Small intestine (tissue), 7 donors: Measurements from ENCODE around the gene CPNE6. TPM values are rescaled to one million over a fixed set of nuclear protein-coding genes. Genes with fewer than 3 reads are reported as not detected.

Experiments
- DNase-seq, 2 donors: peaks; one replicate each; pipeline versions ENCODE4 v3.0.0 to v3.0.0-alpha.2; 2013
- FAIRE-seq: peaks from 2 replicates; lab custom pipeline; 2012; peaks lifted over from hg19 to GRCh38; lab: Jason Lieb, UNC
- H3K27ac ChIP-seq, 3 donors: one replicate each; pipeline ENCODE4 v1.5.1; 2013; ENCODE audit warnings: low read length in 2 of 3, mild to moderate bottlenecking in 2 of 3, control low read depth in 1 of 3, inconsistent platforms in 1 of 3, low read depth in 1 of 3, moderate library complexity in 1 of 3
- H3K27me3 ChIP-seq, 3 donors: one replicate each; pipeline ENCODE4 v1.6.1; 2013; ENCODE audit warnings: low read length in 3 of 3, inconsistent platforms in 1 of 3; ENCODE audit not compliant: control insufficient read depth in 3 of 3, insufficient read depth in 3 of 3
- H3K36me3 ChIP-seq, 3 donors: one replicate each; pipeline ENCODE4 v1.6.1; 2013; ENCODE audit warnings: low read length in 3 of 3, inconsistent platforms in 1 of 3, low read depth in 1 of 3, mild to moderate bottlenecking in 1 of 3, moderate library complexity in 1 of 3; ENCODE audit not compliant: control insufficient read depth in 3 of 3, insufficient read depth in 2 of 3
- H3K4me1 ChIP-seq, 3 donors: one replicate each; pipeline ENCODE4 v1.6.1; 2013; ENCODE audit warnings: low read length in 2 of 3, inconsistent platforms in 1 of 3, low read depth in 1 of 3, mild to moderate bottlenecking in 1 of 3, moderate library complexity in 1 of 3; ENCODE audit not compliant: control insufficient read depth in 3 of 3, insufficient read depth in 2 of 3
- H3K4me3 ChIP-seq, 3 donors: one replicate each; pipeline ENCODE4 v1.5.1; 2013; ENCODE audit warnings: low read length in 3 of 3, control low read depth in 1 of 3, inconsistent platforms in 1 of 3, low read depth in 1 of 3, mild to moderate bottlenecking in 1 of 3, moderate library complexity in 1 of 3
- H3K9me3 ChIP-seq, 2 donors: one replicate each; pipeline ENCODE4 v1.6.1; 2013; ENCODE audit warnings: low read depth in 1 of 2, low read length in 1 of 2; ENCODE audit not compliant: control insufficient read depth in 2 of 2, insufficient read depth in 1 of 2
- WGBS, 3 donors: extraction: QIAGEN DNeasy Blood & Tissue Kit; methylation state at CpG; one replicate each; pipeline ENCODE4 v1.1.7; 2013; 5-methylcytosine and 5-hydroxymethylcytosine counted together
- polyA plus RNA-seq, 4 donors: library from polyadenylated mRNA; stranded (reverse) in 3 of 4; unstranded in 1 of 4; fragments of 200-250 nt in 3 of 4; fragments of 120-200 nt in 1 of 4; gene quantifications; one replicate each; pipeline versions ENCODE4 v1.2.1 to v1.2.3, GENCODE V29; 2013
- donor health status: healthy with polysubstance abuse.
- donor health status: control.
- donor health status: control.
- donor health status: Bipolar disorder and iron deficiency.
- donor health status: healthy.

CPNE6 gene
- polyA plus RNA-seq, 4 donors, result 0.03 to 10.7 (median 4.2) TPM

DNA sequence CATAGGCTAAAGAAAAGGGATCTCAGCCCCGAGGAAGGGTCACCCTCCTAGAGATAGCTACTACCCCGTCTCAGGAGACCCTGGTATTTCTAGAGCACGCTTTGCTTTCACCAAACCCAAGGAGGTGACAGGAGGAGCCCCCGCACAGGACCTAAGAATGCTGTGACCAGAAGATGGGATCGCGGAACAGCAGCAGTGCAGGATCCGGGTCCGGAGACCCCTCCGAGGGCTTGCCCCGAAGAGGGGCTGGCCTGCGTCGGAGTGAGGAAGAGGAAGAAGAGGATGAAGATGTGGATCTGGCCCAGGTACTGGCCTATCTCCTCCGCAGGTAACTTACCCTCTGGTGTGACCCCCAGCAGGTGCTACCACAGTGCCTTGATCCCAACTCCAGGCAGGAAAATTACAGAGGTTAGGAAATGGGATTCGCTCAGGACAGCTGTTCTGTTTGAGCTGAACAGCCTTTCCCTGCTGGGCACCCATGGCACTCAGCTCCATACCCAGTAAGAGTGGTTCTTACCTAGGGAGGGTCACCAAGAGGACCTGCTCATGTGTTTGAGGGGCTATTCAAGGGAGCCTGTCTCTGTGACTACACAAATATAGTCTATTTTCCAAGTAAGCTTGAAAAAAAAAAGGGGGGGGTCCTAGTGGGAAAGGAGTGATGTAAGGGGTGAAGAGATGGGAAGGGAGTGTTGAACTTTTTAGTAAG, 44.2 kb downstream of the CPNE6 start:
- peak overlapping the region; percentile 84 to 100 (median 98) for H3K27ac ChIP-seq
- no peaks in the 10 kb centered on the region for H3K27me3 ChIP-seq
- 0 to 3% (median 3%) methylated on average over 14 of the region's 14 CpGs for WGBS, 3 donors
- H3K36me3 ChIP-seq, result peaks cover 1 to 36% (median 7%) of the 10 kb centered on the region in 3 donors
- no peaks in the 10 kb centered on the region for H3K9me3 ChIP-seq
- peaks cover 0 to 21% (median 13%) of the 10 kb centered on the region in 3 donors for H3K4me1 ChIP-seq
- H3K4me3 ChIP-seq, result peak overlapping the region; percentile 72 to 95 (median 87)
- FAIRE-seq (no peak), DNase-seq (no peak)

DNA sequence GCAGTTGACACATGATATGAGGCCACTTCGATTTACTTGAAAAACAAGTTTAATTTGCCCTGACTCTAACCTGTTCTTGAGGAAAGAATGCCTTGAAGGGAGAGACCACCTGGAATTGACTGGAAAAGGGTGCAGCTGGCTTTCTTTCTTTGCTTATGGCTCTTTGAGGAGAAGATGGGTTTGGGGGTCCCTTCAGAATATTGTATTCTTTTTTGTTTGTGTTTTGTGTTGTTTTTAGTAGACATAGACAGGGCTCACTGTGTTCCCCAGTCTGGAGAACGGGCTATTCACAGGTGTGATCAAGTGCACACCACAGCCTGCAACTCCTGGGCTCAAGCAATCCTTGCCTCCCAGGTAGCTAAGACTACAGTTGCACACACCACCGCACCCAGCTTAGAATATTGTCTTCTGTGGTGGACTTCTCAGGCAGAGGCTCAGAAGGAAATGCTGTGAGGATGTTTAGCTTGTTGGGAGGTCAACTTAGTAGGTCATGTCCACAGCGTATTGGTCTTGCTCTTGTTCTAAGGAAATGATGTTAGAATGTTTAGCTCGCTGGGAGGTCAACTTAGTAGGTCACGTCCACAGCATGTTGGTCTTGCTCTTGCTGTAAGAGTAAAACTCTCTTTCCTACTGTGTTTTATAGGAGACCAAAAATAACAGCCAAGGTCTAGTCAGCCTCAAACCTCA, 44.9 kb downstream of the CPNE6 start:
- H3K4me3 ChIP-seq, result peak overlapping the region in 2 of 3 donors; percentile 87 to 95
- H3K9me3 ChIP-seq, result no peaks in the 10 kb centered on the region
- H3K27me3 ChIP-seq, result no peaks in the 10 kb centered on the region
- no peak for FAIRE-seq
- 51 to 73% (median 62%) methylated on average over 6 of the region's 6 CpGs for WGBS, 3 donors
- no peak overlapping the region for H3K27ac ChIP-seq
- H3K36me3 ChIP-seq, result peaks cover 3 to 43% (median 8%) of the 10 kb centered on the region in 3 donors
- peaks cover 0 to 15% (median 13%) of the 10 kb centered on the region in 3 donors for H3K4me1 ChIP-seq
- DNase-seq, result no peak

DNA sequence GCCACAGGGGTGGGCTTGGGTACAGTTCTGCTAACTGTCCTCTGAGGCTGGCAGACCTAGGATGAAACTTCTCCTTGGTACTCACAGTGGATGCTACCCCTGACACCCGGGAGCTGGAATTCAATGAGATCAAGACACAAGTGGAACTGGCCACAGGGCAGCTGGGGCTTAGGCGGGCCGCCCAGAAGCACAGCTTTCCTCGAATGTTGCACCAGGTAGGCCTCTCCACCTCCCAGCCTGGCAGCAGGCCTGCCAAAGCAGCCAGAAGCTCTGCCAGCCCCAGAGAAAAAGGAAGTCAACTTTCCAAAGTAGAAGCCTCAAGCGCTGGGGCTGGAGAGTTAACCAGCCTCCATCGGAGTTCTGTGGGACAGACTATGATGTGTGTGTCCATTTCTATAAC, 45.8 kb downstream of the CPNE6 start:
- no peak for DNase-seq
- no peak overlapping the region for H3K4me3 ChIP-seq
- H3K27me3 ChIP-seq, result no peaks in the 10 kb centered on the region
- peaks cover 0 to 14% (median 13%) of the 10 kb centered on the region in 3 donors for H3K4me1 ChIP-seq
- H3K9me3 ChIP-seq, result no peaks in the 10 kb centered on the region
- no peak overlapping the region for H3K27ac ChIP-seq
- WGBS, 3 donors, result 83 to 91% (median 83%) methylated on average over 6 of the region's 6 CpGs
- FAIRE-seq, result no peak
- peaks cover 3 to 51% (median 8%) of the 10 kb centered on the region in 3 donors for H3K36me3 ChIP-seq

DNA sequence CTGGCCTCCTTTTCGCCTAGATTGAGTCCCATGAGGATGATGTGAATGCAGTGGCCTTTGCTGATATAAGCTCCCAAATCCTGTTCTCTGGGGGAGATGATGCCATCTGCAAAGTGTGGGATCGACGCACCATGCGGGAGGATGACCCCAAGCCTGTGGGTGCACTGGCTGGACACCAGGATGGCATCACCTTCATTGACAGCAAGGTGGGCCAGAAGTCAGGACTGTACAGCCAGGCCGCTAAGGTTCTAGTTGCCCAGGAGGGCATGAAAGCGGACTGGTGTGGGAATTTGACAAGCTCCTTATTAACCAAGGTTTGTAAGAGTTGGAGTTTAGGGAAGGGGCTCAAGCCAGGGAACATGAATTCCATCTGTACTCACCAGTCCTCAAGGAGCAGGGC, 48.3 kb downstream of the CPNE6 start:
- Histone ChIP-seq H3K4me3 (no peak overlapping the region), H3K9me3 (no peaks in the 10 kb centered on the region), H3K27ac (no peak overlapping the region), H3K36me3 (peaks cover 3 to 73% (median 18%) of the 10 kb centered on the region in 3 donors), H3K4me1 (peaks cover 0 to 13% (median 9%) of the 10 kb centered on the region in 3 donors), H3K27me3 (no peaks in the 10 kb centered on the region)
- FAIRE-seq (no peak), DNase-seq (no peak)
- WGBS, 3 donors, result 96 to 99% (median 96%) methylated on average over 6 of the region's 6 CpGs

DNA sequence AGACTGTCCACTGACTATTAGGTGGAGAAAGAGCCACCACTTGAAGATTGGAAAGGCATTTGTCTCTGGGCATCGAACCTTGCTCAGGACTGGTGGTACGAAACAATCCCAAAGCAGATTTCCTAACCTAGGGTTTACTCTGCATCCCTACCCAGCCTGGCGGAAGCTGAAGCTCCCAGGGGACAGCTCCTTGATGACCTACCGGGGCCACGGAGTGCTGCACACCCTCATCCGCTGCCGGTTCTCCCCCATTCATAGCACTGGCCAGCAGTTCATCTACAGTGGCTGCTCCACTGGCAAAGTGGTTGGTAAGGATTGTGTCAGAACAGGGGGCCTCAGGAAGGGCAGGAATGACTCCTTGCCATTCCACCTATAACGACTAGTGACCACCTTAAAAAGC, 49.8 kb downstream of the CPNE6 start:
- DNase-seq (no peak), FAIRE-seq (no peak)
- Histone ChIP-seq H3K4me3 (no peak overlapping the region), H3K27ac (no peak overlapping the region), H3K4me1 (peaks cover 0 to 9% (median 6%) of the 10 kb centered on the region in 3 donors), H3K36me3 (peaks cover 3 to 75% (median 18%) of the 10 kb centered on the region in 3 donors), H3K27me3 (no peaks in the 10 kb centered on the region), H3K9me3 (no peaks in the 10 kb centered on the region)
- WGBS, 3 donors, result 94 to 97% (median 97%) methylated on average over 8 of the region's 8 CpGs

DNA sequence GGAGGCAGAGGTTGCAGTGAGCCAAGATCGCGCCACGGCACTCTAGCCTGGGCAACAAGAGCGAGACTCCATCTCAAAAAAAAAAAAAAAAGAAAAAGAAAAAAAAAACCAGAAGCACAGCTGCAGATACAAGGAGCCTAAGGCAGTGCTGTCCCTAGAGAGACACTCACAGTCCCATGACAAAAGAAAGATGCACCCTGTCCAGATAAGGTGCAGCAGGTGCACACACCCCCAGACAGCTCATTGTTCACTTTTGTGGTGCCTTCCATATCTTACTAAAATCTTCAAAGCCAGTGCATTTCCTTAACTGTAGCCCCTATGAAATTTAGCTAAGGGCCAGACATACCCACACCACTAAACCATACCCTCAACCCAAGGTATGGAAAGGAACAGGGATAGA, 51.1 kb downstream of the CPNE6 start:
- WGBS, 3 donors, result 91 to 100% (median 98%) methylated on average over 4 of the region's 4 CpGs
- DNase-seq, result no peak
- Histone ChIP-seq H3K27ac (no peak overlapping the region), H3K9me3 (no peaks in the 10 kb centered on the region), H3K36me3 (peaks cover 3 to 69% (median 18%) of the 10 kb centered on the region in 3 donors), H3K4me1 (peaks cover 0 to 5% (median 0%) of the 10 kb centered on the region in 3 donors), H3K27me3 (no peaks in the 10 kb centered on the region), H3K4me3 (no peak overlapping the region)
- no peak for FAIRE-seq

DNA sequence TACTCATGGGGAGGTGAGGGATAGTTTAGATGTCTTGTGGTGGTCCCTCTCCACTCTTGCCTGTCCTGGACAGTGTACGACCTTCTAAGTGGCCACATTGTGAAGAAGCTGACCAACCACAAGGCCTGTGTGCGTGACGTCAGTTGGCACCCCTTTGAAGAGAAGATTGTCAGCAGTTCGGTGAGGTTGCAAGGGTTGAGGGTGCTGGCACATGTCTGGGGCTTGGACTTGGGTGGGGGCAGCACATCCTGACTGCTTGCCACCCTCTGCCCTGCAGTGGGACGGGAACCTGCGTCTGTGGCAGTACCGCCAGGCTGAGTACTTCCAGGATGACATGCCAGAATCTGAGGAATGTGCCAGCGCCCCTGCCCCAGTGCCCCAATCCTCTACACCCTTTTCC, 51.5 kb downstream of the CPNE6 start:
- no peak overlapping the region for H3K27ac ChIP-seq

DNA sequence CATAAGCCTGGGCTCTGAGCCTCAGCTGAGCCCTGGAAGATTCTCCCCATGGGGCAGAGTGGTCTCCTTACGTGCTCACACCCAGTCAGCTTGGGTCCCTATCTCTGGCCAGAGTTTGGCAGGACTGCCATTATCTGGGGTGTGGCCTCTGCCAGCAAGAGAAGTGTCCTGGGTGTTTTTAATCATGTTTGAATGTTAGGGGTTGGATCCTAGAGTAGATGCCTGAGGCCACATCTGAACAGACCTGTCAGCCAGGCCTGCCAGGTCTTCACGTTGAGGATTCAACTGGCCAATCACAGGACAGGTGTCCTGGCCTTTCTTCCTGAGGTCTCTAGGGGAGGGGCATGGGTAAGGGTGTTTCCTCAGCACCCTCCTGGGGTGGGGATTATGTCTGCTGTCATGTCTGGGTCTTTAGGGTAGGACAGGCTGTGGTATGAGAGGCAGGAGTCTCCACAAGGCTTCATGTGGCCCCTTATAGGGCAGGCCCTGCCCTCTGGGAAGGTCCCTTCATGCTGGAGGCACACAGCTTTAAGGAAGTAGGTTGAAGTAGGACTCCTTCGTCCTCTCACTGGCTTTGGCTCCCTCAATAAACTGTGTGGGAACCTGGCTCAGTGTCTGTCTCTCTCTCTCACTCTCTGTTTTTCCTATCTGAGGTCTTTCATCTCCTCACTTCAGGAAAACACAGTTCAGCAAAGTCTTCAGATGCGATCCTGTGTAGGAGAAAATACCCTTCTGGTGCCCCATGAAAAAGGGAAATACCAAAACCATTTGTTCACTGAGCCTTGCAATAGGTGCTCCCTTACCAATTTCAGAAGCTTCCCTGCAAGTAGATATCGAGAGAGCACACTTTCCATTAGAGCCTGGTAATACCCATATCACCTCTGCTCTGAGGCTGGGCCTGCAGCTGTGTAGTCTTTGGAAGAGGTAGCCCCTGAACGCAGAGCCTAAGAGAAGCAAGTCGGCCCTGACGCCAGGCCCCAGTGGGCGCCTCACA, 52.4 kb downstream of the CPNE6 start:
- no peak for FAIRE-seq
- no peak overlapping the region for H3K4me3 ChIP-seq
- 85 to 87% (median 86%) methylated on average over 9 of the region's 9 CpGs for WGBS, 3 donors
- peaks cover 3 to 57% (median 15%) of the 10 kb centered on the region in 3 donors for H3K36me3 ChIP-seq
- no peaks in the 10 kb centered on the region for H3K9me3 ChIP-seq
- no peak overlapping the region for H3K27ac ChIP-seq
- H3K4me1 ChIP-seq, result no peaks in the 10 kb centered on the region
- DNase-seq, result no peak
- H3K27me3 ChIP-seq, result no peaks in the 10 kb centered on the region

More for the DNA sequence above, 51.5 kb downstream of the CPNE6 start:
- FAIRE-seq (no peak), DNase-seq (no peak)
- Histone ChIP-seq H3K27me3 (no peaks in the 10 kb centered on the region), H3K36me3 (peaks cover 3 to 66% (median 18%) of the 10 kb centered on the region in 3 donors), H3K9me3 (no peaks in the 10 kb centered on the region), H3K4me3 (no peak overlapping the region), H3K4me1 (peaks cover 0 to under 1% (median 0%) of the 10 kb centered on the region in 3 donors)
- 95% methylated on average over 8 of the region's 8 CpGs for WGBS, 3 donors
